Measurements from ENCODE around the gene XRRA1. TPM values are rescaled to one million over a fixed set of nuclear protein-coding genes. Genes with fewer than 3 reads are reported as not detected.

The XRRA1 gene
- total RNA-seq, 1 experiment from 2014 or later, result 7.3 TPM

GRCh38 chr11:74949753-74950137 lies 854 bp upstream of the XRRA1 start:
- no TSS peak for BruUV-seq (replicated peaks)
- Histone ChIP-seq H3K4me1 (ENCODE audit: insufficient read depth, low read length, poor library complexity, severe bottlenecking) (peaks cover 19% of the 10 kb centered on the region), H3K27ac (ENCODE audit: low read depth, low read length, poor library complexity, severe bottlenecking) (peak overlapping the region; percentile 88), H3K4me3 (ENCODE audit: low read depth, low read length, poor library complexity, severe bottlenecking) (peak overlapping the region; percentile 81), H3K36me3 (ENCODE audit: insufficient read depth, low read length, poor library complexity, severe bottlenecking) (peaks cover 18% of the 10 kb centered on the region), H3K27me3 (replicated peaks; ENCODE audit: insufficient read depth, low read depth, low read length, poor library complexity) (no peaks in the 10 kb centered on the region), H3K9me3 (ENCODE audit: low read depth, low read length, poor library complexity, severe bottlenecking) (peaks cover 1% of the 10 kb centered on the region)
- POLR2A ChIA-PET (ENCODE audit: low non-redundant PET), result interaction anchor here (0.6 kb wide), 1 partner anchor 33 kb away, joined by 4 read pairs; no protein-coding TSS in a partner anchor
- TF ChIP-seq EZH2 (IDR thresholded peaks at IDR 0.05; ENCODE audit: borderline replicate concordance, low read depth, low read length, poor library complexity, severe bottlenecking), result no peak
- no peak for TF ChIP-seq CTCF (conservative IDR thresholded peaks at IDR 0.05; ENCODE audit: low read depth, low read length)
- CTCF ChIA-PET, result no interaction called here
- intact Hi-C loops (cut with micrococcal nuclease; ENCODE audit: unreplicated experiment), result loop anchor here (5.0 kb wide), 1 partner anchor 457 kb away; the partner anchor contains the start of gene LIPT2
- DNase-seq (ENCODE audit: low spot score), result no peak

GRCh38 chr11:74948546-74948897 lies 369 bp downstream of the XRRA1 start:
- Histone ChIP-seq H3K36me3 (ENCODE audit: insufficient read depth, low read length, poor library complexity, severe bottlenecking) (peaks cover 18% of the 10 kb centered on the region), H3K4me3 (ENCODE audit: low read depth, low read length, poor library complexity, severe bottlenecking) (peak overlapping the region; percentile 81), H3K27me3 (replicated peaks; ENCODE audit: insufficient read depth, low read depth, low read length, poor library complexity) (no peaks in the 10 kb centered on the region), H3K9me3 (ENCODE audit: low read depth, low read length, poor library complexity, severe bottlenecking) (no peaks in the 10 kb centered on the region), H3K4me1 (ENCODE audit: insufficient read depth, low read length, poor library complexity, severe bottlenecking) (peaks cover 19% of the 10 kb centered on the region), H3K27ac (ENCODE audit: low read depth, low read length, poor library complexity, severe bottlenecking) (peak overlapping the region; percentile 88)
- CTCF ChIA-PET, result no interaction called here
- DNase-seq (ENCODE audit: low spot score), result peak; percentile 33
- BruUV-seq (replicated peaks), result TSS peak; percentile 90
- POLR2A ChIA-PET (ENCODE audit: low non-redundant PET), result interaction anchor here (0.5 kb wide), 1 partner anchor 1346 kb away, joined by 3 read pairs; no protein-coding TSS in a partner anchor
- TF ChIP-seq CTCF (conservative IDR thresholded peaks at IDR 0.05; ENCODE audit: low read depth, low read length), result no peak
- no peak for TF ChIP-seq EZH2 (IDR thresholded peaks at IDR 0.05; ENCODE audit: borderline replicate concordance, low read depth, low read length, poor library complexity, severe bottlenecking)
- intact Hi-C loops (cut with micrococcal nuclease; ENCODE audit: unreplicated experiment), result loop anchor here (5.0 kb wide), 1 partner anchor 456 kb away; the partner anchor contains the start of gene LIPT2

GRCh38 chr11:74942073-74942759 lies 6.7 kb downstream of the XRRA1 start:
- Histone ChIP-seq H3K27me3 (replicated peaks; ENCODE audit: insufficient read depth, low read depth, low read length, poor library complexity) (no peaks in the 10 kb centered on the region), H3K4me3 (ENCODE audit: low read depth, low read length, poor library complexity, severe bottlenecking) (no peak overlapping the region), H3K4me1 (ENCODE audit: insufficient read depth, low read length, poor library complexity, severe bottlenecking) (no peaks in the 10 kb centered on the region), H3K36me3 (ENCODE audit: insufficient read depth, low read length, poor library complexity, severe bottlenecking) (no peaks in the 10 kb centered on the region), H3K9me3 (ENCODE audit: low read depth, low read length, poor library complexity, severe bottlenecking) (no peaks in the 10 kb centered on the region), H3K27ac (ENCODE audit: low read depth, low read length, poor library complexity, severe bottlenecking) (no peak overlapping the region)
- ChIA-PET CTCF (no interaction called here), POLR2A (ENCODE audit: low non-redundant PET) (no interaction called here)
- intact Hi-C loops (cut with micrococcal nuclease; ENCODE audit: unreplicated experiment), result no loop called here
- no TSS peak for BruUV-seq (replicated peaks)
- TF ChIP-seq CTCF (conservative IDR thresholded peaks at IDR 0.05; ENCODE audit: low read depth, low read length) (no peak), EZH2 (IDR thresholded peaks at IDR 0.05; ENCODE audit: borderline replicate concordance, low read depth, low read length, poor library complexity, severe bottlenecking) (no peak)
- no peak for DNase-seq (ENCODE audit: low spot score)
